Measurements from ENCODE around the gene MAK.

MAK gene

DNA sequence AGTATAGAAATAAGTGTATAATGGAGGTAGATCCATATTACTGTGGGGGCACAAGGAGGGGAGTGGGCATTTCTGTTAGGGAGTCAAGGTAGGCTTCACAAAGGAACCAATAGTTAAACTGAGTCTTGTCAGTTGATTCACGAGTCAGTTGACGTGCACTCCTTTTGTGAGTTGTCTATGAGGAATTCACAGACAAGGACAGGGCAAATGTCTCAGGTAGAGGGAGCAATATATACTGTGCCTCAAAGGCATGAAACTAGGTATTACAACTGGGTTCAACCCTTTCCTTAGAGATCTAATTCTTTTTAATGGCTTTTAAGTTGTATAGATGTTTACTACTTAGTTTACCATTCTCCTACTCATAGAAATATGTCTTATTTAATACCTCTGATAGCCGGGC is 104.5 kb downstream of the MAK start:
- H3K9me3 ChIP-seq = no peaks in the 10 kb centered on the region
- H3K36me3 ChIP-seq = peaks cover 8% of the 10 kb centered on the region
- no peaks in the 10 kb centered on the region for H3K27me3 ChIP-seq
- no peak overlapping the region for H3K27ac ChIP-seq
- TF ChIP-seq, protein P1, sequence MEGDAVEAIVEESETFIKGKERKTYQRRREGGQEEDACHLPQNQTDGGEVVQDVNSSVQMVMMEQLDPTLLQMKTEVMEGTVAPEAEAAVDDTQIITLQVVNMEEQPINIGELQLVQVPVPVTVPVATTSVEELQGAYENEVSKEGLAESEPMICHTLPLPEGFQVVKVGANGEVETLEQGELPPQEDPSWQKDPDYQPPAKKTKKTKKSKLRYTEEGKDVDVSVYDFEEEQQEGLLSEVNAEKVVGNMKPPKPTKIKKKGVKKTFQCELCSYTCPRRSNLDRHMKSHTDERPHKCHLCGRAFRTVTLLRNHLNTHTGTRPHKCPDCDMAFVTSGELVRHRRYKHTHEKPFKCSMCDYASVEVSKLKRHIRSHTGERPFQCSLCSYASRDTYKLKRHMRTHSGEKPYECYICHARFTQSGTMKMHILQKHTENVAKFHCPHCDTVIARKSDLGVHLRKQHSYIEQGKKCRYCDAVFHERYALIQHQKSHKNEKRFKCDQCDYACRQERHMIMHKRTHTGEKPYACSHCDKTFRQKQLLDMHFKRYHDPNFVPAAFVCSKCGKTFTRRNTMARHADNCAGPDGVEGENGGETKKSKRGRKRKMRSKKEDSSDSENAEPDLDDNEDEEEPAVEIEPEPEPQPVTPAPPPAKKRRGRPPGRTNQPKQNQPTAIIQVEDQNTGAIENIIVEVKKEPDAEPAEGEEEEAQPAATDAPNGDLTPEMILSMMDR (IDR thresholded peaks at IDR 0.05) = no peak
- no peak overlapping the region for H3K4me3 ChIP-seq (ENCODE audit: low read depth in 1 of 2, low read length in 1 of 2)
- H3K4me1 ChIP-seq (ENCODE audit: control insufficient read depth in 1 of 2, insufficient read depth in 1 of 2, low read depth in 1 of 2, low read length in 1 of 2) = no peaks in the 10 kb centered on the region

- peaks cover 8% of the 10 kb centered on the region for H3K36me3 ChIP-seq
- TF ChIP-seq, protein P1 (IDR thresholded peaks at IDR 0.05) = no peak
- H3K9me3 ChIP-seq = no peaks in the 10 kb centered on the region
- no peaks in the 10 kb centered on the region for H3K27me3 ChIP-seq
- H3K4me1 ChIP-seq (ENCODE audit: control insufficient read depth in 1 of 2, insufficient read depth in 1 of 2, low read depth in 1 of 2, low read length in 1 of 2) = no peaks in the 10 kb centered on the region
- no peak overlapping the region for H3K27ac ChIP-seq
- no peak overlapping the region for H3K4me3 ChIP-seq (ENCODE audit: low read depth in 1 of 2, low read length in 1 of 2)
Measured at GRCh38 chr6:10733151-10733715, 105.1 kb downstream of the MAK start.

DNA sequence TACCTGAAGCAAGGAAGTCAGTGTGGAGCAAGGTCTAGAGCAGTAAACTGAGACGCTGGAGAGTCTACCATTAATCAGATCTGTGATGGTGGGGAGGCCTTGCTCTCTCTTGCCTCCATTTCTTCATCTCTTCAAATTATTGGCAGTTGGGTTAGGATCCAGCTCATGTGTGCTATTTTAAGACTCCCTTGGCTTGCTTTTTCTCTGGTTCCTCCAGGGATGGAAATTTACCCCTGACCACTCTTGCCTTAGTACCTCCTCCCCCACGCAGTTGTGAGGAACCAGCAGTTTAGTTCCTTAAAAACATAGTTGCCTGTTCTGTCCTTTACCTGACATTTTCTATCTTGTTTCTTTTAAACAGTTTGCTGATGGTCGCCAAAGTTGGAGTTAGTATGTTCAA is 108.1 kb downstream of the MAK start:
- TF ChIP-seq, protein P1 (IDR thresholded peaks at IDR 0.05) = no peak
- Histone ChIP-seq H3K27ac (no peak overlapping the region), H3K4me1 (ENCODE audit: control insufficient read depth in 1 of 2, insufficient read depth in 1 of 2, low read depth in 1 of 2, low read length in 1 of 2) (no peaks in the 10 kb centered on the region), H3K4me3 (ENCODE audit: low read depth in 1 of 2, low read length in 1 of 2) (no peak overlapping the region), H3K36me3 (peaks cover 8% of the 10 kb centered on the region), H3K27me3 (no peaks in the 10 kb centered on the region), H3K9me3 (no peaks in the 10 kb centered on the region)

DNA sequence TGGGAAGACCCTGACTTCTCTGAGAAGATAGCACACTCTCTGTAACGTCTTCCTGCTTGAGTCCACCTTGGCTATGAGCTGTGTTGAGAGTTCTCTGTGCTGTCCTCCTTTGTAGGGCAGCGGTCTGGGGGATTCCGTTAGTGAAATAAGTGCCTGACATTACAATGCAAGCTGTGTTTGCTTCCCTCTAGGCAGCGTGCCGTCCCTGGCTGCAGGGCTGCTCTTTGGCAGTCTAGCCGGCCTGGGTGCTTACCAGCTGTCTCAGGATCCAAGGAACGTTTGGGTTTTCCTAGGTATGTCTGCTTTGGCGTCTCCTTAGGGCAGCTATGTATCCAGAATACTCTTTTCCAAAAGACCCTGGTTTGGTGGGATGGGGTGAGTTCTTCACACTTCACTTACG is 112.6 kb downstream of the MAK start:
- no peaks in the 10 kb centered on the region for H3K36me3 ChIP-seq
- TF ChIP-seq, protein P1 (IDR thresholded peaks at IDR 0.05) = no peak
- H3K27me3 ChIP-seq = no peaks in the 10 kb centered on the region
- no peaks in the 10 kb centered on the region for H3K9me3 ChIP-seq
- H3K4me1 ChIP-seq (ENCODE audit: control insufficient read depth in 1 of 2, insufficient read depth in 1 of 2, low read depth in 1 of 2, low read length in 1 of 2) = peaks cover 12 to 24% of the 10 kb centered on the region in 2 experiments
- no peak overlapping the region for H3K4me3 ChIP-seq (ENCODE audit: low read depth in 1 of 2, low read length in 1 of 2)
- no peak overlapping the region for H3K27ac ChIP-seq

DNA sequence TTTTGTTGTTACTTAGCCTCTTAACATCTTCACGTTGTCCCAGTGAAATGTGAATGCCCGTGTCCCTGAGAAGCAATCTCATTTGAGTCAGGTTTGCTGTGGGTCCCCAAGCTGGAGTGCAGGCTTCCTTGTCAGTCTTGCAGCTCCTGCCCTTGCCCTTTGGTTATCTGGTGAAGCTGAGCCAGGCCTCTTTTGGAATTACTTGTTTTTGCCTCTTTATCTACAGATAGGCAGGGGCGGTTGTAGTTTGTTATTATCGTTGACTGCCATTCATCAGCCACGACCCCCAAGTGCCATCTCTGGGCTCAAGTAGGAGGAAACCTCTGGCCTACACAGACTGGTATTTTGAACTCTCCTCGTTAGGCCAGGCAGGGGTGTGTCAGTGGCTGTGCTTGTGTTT is 113.3 kb downstream of the MAK start:
- Histone ChIP-seq H3K27ac (no peak overlapping the region), H3K9me3 (no peaks in the 10 kb centered on the region), H3K36me3 (no peaks in the 10 kb centered on the region), H3K4me3 (ENCODE audit: low read depth in 1 of 2, low read length in 1 of 2) (no peak overlapping the region), H3K27me3 (no peaks in the 10 kb centered on the region), H3K4me1 (ENCODE audit: control insufficient read depth in 1 of 2, insufficient read depth in 1 of 2, low read depth in 1 of 2, low read length in 1 of 2) (peaks cover 12 to 24% of the 10 kb centered on the region in 2 experiments)
- TF ChIP-seq, protein P1 (IDR thresholded peaks at IDR 0.05) = no peak

DNA sequence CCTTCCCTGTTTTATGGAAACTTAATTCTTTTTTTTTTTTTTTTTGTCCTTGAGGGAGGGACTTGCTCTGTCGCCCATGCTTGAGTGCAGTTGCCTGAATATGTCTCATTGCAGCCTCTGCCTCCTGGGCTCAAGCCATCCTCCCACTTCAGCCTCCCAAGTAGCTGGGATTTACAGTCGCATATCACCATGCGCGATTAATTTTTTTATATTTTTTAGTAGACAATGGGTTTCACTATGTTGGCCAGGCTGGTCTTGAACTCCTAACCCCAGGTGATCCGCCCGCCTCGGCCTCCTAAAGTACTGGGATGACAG is 114.8 kb downstream of the MAK start:
- TF ChIP-seq, protein P1 (IDR thresholded peaks at IDR 0.05) = no peak
- no peaks in the 10 kb centered on the region for H3K27me3 ChIP-seq

More for the DNA sequence above, 114.8 kb downstream of the MAK start:
- H3K36me3 ChIP-seq = no peaks in the 10 kb centered on the region
- no peak overlapping the region for H3K27ac ChIP-seq
- no peaks in the 10 kb centered on the region for H3K9me3 ChIP-seq
- H3K4me3 ChIP-seq (ENCODE audit: low read depth in 1 of 2, low read length in 1 of 2) = peak overlapping the region; percentile 67 to 85
- peaks cover 12 to 24% of the 10 kb centered on the region in 2 experiments for H3K4me1 ChIP-seq (ENCODE audit: control insufficient read depth in 1 of 2, insufficient read depth in 1 of 2, low read depth in 1 of 2, low read length in 1 of 2)

All from neutrophil (primary cell).